HG03095 (cell line): ENCODE data around the gene SOBP.

ENCODE experiments used
- ATAC-seq: cut with Tn5 transposase; IDR thresholded peaks from one replicate; pipeline ENCODE4 v1.9.1; 2021; ENCODE audit warnings: moderate library complexity; ENCODE audit not compliant: unreplicated experiment

The SOBP gene

DNA sequence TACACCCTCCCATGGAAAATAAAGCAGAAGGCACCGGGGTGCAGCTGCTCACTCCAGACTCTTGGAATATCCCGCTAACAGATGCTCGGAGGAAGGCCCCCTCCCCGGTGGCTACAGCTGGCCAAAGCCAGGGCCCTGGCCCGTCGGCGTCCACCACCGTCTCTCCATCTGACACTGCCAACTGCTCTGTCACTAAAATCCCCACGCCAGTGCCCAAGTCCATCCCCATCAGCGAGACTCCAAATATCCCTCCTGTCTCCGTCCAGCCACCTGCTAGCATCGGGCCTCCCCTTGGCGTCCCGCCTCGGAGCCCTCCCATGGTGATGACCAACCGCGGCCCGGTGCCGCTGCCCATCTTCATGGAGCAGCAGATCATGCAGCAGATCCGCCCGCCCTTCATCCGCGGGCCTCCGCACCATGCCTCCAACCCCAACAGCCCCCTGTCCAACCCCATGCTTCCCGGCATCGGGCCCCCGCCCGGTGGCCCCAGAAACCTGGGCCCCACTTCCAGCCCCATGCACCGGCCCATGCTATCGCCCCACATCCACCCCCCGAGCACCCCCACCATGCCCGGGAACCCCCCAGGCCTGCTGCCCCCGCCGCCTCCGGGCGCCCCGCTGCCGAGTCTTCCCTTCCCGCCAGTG lies 143.9 kb downstream of the SOBP start:
- no peak for ATAC-seq

GRCh38 chr6:107634324-107635056 lies 144.6 kb downstream of the SOBP start:
- no peak for ATAC-seq

DNA sequence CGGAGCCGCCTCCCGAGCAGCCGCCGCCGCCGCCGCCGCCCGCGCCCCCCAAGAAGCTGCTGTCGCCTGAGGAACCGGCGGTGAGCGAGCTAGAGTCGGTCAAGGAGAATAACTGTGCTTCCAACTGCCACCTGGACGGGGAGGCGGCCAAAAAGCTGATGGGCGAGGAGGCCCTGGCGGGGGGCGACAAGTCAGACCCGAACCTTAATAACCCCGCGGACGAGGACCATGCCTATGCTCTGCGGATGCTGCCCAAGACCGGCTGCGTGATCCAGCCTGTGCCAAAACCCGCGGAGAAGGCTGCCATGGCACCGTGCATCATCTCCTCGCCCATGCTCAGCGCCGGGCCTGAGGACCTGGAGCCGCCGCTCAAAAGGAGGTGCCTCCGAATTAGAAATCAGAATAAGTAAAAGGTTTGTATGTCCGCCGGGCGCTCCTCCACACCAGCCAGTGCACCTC lies 145.2 kb downstream of the SOBP start:
- ATAC-seq: no peak

GRCh38 chr6:107636486-107636885 lies 146.6 kb downstream of the SOBP start:
- no peak for ATAC-seq

DNA sequence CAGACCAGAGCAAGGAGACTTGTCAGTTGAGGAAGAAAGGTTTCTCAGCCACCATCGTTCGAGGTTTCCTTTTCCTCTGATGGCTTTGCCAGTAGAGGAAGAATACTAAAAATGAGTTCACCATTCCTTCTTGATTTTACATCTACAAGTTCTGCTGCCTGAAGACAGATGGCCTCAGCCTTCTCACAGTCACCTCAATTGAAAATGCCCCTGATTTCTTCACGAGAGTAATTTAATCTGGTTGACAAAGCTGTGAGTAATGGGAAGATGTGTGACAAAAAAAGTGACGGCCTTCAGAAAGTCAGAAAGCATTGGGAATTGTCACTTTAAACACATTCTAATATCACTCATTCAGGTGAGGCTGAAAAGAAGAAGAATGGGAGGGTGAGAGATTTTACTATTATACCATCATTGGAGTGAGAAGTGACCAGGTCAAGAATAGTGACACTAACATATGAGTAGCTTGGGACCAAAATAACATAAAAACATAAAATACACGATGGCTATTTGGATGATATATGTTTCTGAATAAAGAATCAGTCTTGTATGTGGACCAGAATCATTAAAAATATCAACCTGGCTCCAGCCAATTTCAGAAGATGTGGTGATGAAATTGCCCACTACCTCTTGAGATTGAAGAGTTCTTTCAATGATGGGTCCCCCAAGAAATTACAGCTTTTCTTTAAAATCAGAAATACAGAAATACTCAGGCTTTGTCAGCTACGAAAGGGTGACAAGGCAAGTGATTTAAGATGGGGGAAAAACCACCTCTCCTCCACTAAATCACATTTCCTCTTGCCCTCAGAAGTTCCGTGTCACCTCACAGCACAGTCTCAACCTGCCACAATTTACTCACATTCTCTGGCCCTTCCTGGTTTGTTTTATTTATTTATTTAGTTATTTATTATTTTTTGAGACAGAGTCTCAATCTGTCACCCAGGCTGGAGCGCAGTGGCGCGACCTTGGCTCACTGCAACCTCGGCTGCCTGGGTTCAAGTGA lies 147.7 kb downstream of the SOBP start:
- no peak for ATAC-seq

- no peak for ATAC-seq
Observed at GRCh38 chr6:107638493-107638892, 148.6 kb downstream of the SOBP start.

GRCh38 chr6:107639511-107639910 lies 149.6 kb downstream of the SOBP start:
- ATAC-seq: no peak

- ATAC-seq: no peak
Observed at GRCh38 chr6:107641071-107641470, 151.2 kb downstream of the SOBP start.

DNA sequence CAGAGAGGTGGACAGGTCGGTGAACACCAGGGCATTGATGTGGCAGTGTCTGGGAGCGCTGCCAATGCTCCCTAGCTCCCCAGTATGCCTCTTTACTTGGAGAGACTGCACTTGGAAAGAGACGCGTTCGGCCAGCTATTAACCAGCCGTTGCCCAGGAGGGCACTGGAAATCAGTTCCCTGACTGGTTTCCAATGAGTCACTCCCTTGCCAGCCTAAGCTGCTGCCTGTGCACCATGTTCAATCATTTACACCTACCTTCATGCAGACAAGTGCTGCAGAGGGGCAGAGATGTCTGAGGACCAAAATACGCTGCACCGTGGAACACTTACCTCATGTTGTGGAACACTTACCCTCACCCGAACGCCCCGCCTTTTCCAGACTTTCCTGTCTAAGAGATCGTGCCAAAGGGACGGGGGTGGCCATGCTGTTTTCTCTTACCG lies 151.6 kb downstream of the SOBP start:
- ATAC-seq: no peak

- ATAC-seq: peak; percentile 72
Observed at GRCh38 chr6:107642095-107642860, 152.4 kb downstream of the SOBP start.

GRCh38 chr6:107642861-107643328 lies 153.0 kb downstream of the SOBP start:
- no peak for ATAC-seq

- no peak for ATAC-seq
Observed at GRCh38 chr6:107644513-107644912, 154.6 kb downstream of the SOBP start.

- no peak for ATAC-seq
Observed at GRCh38 chr6:107645740-107646139, 155.8 kb downstream of the SOBP start.

- ATAC-seq: no peak
Observed at GRCh38 chr6:107646176-107646575, 156.3 kb downstream of the SOBP start.

DNA sequence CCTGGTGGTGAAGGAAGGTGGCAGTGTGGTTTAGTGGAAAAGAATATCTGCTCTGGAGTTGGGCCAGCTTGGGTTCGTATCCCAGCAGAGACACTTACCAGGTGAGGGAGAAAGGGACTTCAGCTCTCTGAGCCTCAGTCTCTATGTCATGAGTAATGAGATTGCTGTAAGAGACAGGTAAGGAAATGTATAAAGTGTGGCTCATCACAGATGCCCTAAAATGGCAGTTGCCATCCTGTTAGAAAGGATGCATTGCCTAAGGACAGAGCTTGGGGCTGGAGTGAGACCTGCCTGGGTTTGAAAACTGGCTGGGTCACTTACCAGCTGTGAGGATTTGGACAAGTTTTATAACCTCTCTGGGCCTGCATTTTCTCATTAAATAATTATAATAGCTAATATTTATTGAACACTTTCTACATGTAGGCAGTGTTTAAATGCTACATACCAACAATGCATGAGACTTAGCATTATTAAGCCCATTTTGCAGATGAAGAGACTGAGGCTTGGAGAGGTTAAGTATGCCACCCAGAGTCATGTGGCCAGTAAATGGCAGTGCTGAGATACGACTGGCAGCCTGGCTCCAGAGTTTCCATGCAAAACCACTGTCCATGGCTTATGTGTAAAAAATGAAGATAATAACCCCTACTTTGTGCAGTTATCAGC lies 157.0 kb downstream of the SOBP start:
- ATAC-seq: no peak

DNA sequence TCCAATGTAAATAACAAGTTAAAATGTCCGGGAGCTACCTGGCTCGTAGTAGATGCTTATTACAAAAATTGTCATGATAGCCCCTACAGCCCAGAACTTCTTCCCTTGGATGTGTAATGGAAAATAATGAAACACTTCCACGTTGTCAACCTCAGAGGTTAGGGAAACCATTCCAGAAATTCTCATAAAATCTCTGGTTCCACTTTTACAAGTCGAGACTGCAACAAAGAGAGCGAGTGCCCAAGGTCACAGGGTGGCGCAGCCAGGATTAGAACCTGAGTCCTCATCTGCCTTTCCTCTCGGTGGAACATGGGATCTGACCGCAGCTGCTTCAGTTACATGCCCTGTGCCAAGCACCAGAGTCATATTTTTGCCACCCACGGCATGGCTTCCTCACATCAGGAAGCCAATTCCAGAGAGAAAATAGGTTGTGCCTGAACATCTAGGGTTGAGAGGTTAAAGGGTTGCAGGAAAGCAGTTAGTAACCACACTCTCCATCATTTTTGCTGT lies 157.6 kb downstream of the SOBP start:
- no peak for ATAC-seq

DNA sequence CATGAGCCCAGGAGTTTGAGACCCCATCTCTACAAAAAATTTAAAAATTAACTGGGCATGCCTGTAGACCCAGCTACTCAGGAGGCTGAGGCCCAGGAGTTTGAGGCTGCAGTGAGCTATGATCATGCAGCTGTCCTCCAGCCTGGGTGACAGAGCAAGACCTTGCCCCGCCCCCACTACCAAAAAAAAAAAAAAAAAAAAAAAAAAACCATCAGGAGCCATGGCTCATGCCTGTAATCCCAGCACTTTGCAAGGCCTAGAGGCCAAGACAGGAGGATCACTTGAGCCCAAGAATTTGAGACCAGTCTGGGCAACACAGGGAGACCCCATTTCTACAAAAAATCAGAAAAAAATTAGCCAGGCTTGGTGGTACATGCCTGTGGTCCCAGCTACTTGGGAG lies 159.1 kb downstream of the SOBP start:
- ATAC-seq: no peak

- no peak for ATAC-seq
Observed at GRCh38 chr6:107652526-107653182, 162.7 kb downstream of the SOBP start.

DNA sequence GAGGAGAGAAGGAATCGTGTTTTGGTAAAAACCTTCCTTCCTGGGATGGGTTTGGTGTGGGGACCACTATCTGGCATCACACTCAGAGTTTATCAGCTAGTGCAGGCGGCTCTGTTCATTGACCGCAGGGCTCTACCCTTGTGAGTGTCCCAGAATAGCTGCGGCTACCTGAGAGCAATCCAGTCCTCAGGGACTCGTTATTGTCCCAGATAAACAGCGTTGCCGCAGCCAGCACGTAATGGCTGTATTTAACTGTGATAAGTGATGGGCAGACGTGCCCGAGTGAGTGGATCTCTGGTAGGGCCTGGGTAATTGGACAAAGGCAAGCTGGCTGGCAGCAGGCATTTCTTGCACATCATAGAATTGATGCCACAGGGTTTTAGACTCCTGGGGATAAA lies 163.3 kb downstream of the SOBP start:
- no peak for ATAC-seq
